Stimulated activated CD8-positive, alpha-beta memory T cell treated with anti-CD3 and anti-CD28 coated beads, Interleukin-12 subunit alpha, Interleukin-12 subunit beta, amount 100 ng/mL, for 4 hours (primary cell): ENCODE data around the gene ADSS1.

Experiments
- DNase-seq: peaks from one replicate; pipeline ENCODE4 v3.0.0-alpha.2; 2020; ENCODE audit warnings: low read depth

Gene ADSS1

DNA sequence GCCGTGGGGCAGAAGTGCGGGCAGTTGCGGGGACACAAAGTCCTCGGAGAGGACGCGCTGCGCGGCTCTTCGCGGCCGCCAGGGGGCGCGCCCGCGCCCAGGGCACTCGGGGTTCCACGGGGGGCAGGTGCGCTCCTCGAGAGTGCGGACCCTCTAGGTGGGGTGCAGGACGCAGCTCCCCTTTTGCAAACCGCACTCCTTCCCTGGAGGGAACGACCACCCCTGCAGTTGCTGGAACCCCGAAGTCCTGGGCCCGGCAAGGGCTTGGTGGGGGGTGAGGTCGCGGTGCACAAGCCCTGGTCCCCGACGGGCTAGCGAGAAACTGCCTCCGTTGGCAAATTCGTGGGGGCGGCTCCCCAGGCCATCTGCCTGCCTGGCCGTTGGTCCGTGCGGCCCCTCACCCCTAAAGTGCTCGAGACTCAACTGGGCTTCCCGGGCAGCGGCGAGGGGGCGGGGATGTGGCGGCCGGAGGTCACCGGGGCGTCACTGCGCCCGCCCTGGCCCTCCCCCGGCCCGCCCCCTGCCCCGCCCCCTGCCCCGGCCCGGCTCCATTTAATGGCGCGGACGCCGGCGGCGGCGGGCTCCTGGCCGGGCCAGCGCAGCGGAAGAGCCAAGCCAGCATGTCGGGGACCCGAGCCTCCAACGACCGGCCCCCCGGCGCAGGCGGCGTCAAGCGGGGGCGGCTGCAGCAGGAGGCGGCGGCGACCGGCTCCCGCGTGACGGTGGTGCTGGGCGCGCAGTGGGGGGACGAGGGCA, at the start of gene ADSS1:
Gene ADSS1, plus strand, starts transcription at position 579 of the 756 bp plus-strand sequence. Its CDS starts 42 bp downstream, at position 621.
- peak; percentile 41 for DNase-seq

GRCh38 chr14:104675447-104675846, 48.6 kb upstream of the ADSS1 start:
- DNase-seq, result no peak

DNA sequence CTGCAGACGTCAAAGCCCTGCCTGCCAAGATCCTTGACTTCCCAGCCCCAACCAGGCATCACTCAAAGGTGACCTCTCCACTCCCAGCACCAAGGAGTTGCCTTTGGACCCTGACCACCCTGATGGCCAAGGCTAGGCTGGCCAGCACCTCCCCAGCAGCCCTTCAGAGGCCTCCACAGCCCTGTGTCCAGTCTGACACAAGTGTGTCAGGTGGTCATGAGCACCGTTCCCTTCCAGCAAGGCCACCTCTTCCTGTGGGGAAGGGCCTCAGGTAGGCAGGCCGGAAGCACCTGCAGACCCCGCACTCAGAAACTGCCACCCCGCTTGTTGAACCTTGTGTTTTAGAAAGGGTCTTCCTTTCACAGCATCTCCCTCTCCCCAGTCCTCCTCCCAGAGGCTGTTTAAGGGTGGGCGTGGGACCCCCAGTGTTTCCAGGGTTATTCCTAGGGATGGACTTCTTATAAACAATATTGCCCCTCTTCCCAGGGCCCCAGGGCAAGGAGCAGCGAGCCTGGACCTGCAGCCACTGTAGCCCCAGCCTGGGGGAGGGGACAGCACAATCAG, 47.8 kb upstream of the ADSS1 start:
- no peak for DNase-seq

- no peak for DNase-seq
These were observed 47.1 kb upstream of the ADSS1 start for GRCh38 chr14:104676694-104677511.

DNA sequence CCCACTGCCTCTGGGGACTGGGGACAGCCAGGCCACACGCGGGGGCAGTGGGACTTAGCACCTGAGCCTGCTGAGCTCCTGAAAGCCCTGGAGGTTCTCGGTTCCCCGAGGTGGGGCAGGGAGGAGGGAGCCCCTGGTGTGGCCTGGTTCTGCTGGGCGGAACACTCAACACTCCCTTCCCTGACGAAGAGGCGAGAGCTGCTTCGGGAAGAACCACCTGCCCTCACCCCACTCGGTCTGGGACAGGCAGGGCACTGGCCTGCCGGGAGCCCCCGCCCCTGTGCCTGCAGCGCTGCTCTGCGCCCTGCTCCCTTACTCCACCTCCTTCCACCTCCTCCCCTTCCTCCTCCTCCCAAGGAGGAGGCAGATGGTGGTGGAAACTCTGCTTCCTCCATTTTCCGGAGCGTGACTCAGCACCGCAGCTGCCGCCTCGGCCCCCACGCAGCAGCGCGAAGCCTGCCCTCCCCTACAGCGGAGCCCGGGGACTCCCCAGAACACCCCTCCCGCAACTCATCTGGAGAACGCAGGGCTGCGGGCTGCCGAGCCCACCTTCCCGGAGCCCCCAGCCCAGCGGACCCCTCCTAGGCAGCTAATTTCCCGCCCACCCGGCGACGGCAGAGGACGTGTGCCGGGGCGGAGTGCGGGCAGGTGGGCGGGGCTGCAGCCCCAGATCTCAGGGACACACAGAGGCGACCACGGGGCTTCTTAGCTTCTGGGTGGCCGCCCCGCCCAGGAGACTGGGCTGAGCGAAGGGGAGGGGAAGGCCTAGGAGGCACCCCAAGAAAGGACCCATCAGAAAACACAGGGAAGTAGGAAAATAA, 46.3 kb upstream of the ADSS1 start:
- peak; percentile 68 for DNase-seq

- no peak for DNase-seq
These were observed 45.7 kb upstream of the ADSS1 start for GRCh38 chr14:104678346-104678745.

DNA sequence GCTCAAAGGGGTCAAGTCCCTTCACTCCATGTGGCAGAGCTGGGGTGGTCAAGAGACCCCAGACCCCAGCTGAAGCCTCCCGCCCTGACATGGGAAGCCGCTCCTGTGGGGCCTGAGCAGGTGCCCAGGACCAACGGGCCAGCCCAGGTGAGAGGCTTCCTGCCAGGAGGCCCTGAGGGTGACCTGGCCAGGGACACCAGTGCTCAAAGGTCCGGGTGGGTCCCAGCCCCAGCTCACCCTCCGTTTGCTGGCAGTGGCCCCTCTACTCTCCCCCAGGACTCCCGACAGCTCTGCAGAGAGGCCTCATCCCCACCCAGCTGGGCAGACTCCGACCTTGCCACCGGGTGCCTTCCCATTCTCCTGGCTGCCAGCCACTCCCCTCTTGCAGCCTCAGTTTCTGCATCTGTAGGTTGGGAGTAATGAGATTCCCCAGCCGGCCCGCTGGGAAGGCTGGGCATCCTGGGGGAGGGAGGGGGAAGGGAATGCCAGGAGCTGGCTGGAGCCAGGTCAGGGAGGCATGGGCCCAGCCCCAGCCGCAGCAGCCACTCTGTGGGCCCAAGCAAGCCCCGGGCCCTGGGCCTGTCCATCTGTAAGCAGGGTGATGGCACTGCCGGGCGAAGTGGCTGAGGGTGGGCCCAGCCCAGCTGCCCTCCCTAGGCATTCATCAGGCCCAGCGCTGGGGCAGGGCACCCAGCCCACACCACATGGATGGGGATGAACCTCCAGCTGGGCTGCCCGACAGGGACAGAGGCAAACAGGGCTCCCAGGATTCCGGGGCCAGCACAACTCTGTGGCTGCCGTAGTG, 44.9 kb upstream of the ADSS1 start:
- DNase-seq, result no peak

DNA sequence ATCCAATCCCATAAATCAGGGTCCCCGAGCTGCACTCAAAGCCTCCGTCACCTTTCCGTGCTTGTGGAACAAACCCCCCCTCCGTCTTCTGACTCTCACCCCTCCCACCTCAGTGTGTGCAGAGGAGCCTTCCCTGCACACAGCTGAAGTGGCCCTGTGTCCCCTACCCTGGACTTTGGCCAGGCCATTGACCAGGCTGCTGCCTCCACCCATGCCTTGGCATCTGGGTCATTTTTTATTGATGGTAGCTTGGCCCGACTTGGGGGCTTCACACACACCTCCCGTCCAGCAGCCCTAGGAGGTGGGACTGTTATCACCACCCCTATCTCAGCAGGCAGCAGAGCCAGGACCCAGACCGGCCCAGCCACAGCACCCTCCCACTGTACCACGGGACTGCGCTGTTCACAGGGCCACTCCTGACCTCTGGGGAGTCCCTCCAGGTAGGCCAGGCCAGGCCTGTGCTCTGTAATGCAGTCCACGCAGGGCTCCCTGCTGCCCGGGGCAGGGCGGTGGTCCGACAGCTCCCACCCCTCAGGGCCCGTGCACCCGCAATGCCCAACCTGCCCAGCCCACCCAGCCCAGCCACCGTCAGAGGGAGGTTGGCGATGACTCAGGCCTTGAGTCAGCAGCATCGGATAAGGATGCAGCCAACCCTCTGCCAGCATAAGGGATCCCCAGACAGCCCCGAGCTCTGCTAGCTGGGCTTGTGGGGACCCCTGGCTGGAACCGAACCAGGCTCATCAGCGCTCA, 43.8 kb upstream of the ADSS1 start:
- no peak for DNase-seq

GRCh38 chr14:104680806-104681688, 43.0 kb upstream of the ADSS1 start:
- DNase-seq, result no peak

- DNase-seq, result no peak
These were observed 42.3 kb upstream of the ADSS1 start for GRCh38 chr14:104681689-104682074.

DNA sequence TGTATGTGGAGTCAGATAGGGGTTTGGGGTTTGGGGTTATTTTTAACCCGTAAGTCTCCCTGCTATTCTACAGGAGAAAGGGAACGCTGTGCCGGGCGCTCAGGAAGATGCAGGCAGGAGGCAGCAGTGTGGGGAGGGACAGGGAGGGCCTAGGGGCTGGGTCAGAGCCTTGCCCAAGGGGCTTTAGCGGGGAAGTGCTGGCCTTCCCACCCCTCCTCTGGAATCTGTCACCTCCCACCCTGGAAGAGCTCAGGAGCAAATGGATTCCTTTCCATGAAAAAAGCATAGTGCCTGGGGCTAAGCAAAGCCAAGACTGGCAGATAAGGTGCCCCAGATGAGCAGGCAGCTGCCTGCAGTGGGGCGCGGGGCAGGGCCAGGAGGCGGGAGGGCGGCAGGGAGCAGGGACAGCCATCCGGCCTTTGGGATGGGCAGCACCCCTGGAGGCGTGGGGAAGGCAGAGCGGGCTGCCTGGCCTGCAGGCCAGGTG, 41.9 kb upstream of the ADSS1 start:
- no peak for DNase-seq

- no peak for DNase-seq
These were observed 40.2 kb upstream of the ADSS1 start for GRCh38 chr14:104683653-104684448.

GRCh38 chr14:104684449-104684821, 39.6 kb upstream of the ADSS1 start:
- DNase-seq, result no peak

DNA sequence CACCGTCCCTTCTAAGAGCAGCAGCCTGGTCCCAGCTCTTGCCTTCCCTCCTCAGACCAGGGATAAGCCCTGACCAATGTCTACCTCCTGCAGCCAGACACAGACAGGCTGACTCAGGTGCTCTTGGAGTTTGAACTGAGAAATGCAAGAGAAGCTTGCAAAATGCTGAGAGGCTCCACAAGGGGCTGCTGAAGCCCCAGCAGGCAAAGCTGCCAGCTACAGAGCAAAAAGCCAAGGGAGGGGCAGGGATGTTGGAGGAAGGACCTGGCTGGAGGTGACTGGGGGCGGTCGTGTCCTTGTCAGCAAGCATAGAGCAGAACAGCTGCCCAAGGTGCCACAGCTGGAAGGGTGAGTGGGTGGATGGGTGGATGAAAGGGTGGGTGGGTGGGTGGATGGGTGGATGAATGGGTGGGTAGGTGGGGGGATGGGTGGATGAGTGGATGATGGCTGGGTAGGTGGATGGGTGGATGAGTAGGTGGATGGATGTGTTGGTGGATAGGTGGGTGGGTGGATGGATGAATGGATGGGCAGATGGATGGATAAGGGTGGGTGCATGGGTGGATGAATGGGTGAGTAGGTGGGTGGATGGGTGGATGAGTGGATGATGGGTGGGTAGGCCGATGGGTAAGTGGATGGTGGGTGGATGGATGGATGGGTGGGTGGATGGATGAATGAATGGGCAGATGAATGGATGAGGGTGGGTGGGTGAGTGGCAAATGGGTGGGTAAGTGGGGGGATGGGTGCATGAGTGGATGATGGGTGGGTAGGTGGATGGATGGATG, 38.6 kb upstream of the ADSS1 start:
- no peak for DNase-seq

- DNase-seq, result no peak
These were observed 37.9 kb upstream of the ADSS1 start for GRCh38 chr14:104685998-104686610.

- DNase-seq, result no peak
These were observed 37.2 kb upstream of the ADSS1 start for GRCh38 chr14:104686624-104687517.
